Endodermal cell (in vitro differentiated cells): ENCODE data around the gene CCNB3. TPM values are rescaled to one million over a fixed set of nuclear protein-coding genes. Genes with fewer than 3 reads are reported as not detected.
"Not testable (repeated sequence)": the region's sequence is repeated elsewhere in the genome, so short reads cannot be mapped to it uniquely, and the experiment has no call there.

ENCODE experiments used
- DNase-seq: peaks from one replicate; pipeline ENCODE4 v3.0.0-alpha.2; 2017
- H3K27ac ChIP-seq: 2 replicates; pipeline ENCODE4 v1.5.1; 2013; ENCODE audit warnings: mild to moderate bottlenecking, low read depth, low read length, moderate library complexity
- H3K27me3 ChIP-seq: 2 replicates; pipeline ENCODE4 v1.6.1; 2013; ENCODE audit warnings: mild to moderate bottlenecking, low read length, moderate library complexity; ENCODE audit not compliant: insufficient read depth, control insufficient read depth, poor library complexity, severe bottlenecking
- H3K36me3 ChIP-seq: 2 replicates; pipeline ENCODE4 v1.7.0; 2013; ENCODE audit warnings: mild to moderate bottlenecking, low read length, moderate library complexity; ENCODE audit not compliant: control insufficient read depth, insufficient read depth
- H3K4me1 ChIP-seq: one replicate; pipeline ENCODE4 v1.7.0; 2013; ENCODE audit warnings: low read length; ENCODE audit not compliant: control insufficient read depth, insufficient read depth
- H3K4me3 ChIP-seq: 2 replicates; pipeline ENCODE4 v1.5.1; 2013; ENCODE audit warnings: mild to moderate bottlenecking, low read length, moderate library complexity
- H3K9ac ChIP-seq: 2 replicates; pipeline ENCODE4 v1.6.1; 2013; ENCODE audit warnings: mild to moderate bottlenecking, low read length, moderate library complexity; ENCODE audit not compliant: poor library complexity, severe bottlenecking; ENCODE audit errors: extremely low read depth
- H3K9me3 ChIP-seq: 2 replicates; pipeline ENCODE4 v1.6.1; 2013; ENCODE audit warnings: mild to moderate bottlenecking, low read length, moderate library complexity; ENCODE audit not compliant: control insufficient read depth
- H3K27ac Mint-ChIP-seq: 2 replicates; pipeline ENCODE4 v1.8.0; 2020; ENCODE audit warnings: mixed read lengths
- H3K27me3 Mint-ChIP-seq: 2 replicates; pipeline ENCODE4 v1.8.0; 2021; ENCODE audit warnings: mild to moderate bottlenecking, mixed read lengths; ENCODE audit not compliant: insufficient read depth
- H3K36me3 Mint-ChIP-seq: 2 replicates; pipeline ENCODE4 v1.8.0; 2020; ENCODE audit warnings: low read depth, mixed read lengths
- H3K4me1 Mint-ChIP-seq: 2 replicates; pipeline ENCODE4 v1.8.0; 2020; ENCODE audit warnings: mixed read lengths
- H3K4me3 Mint-ChIP-seq: 2 replicates; pipeline ENCODE4 v1.8.0; 2020; ENCODE audit warnings: mild to moderate bottlenecking, moderate library complexity, mixed read lengths
- H3K9me3 Mint-ChIP-seq: 2 replicates; pipeline ENCODE4 v1.8.0; 2020; ENCODE audit warnings: mild to moderate bottlenecking, mixed read lengths
- CTCF ChIP-seq: fragments of 200-600 bp; sonication (generic); conservative IDR thresholded peaks from 2 replicates; pipeline ENCODE4 v1.5.0; 2021; ENCODE audit warnings: antibody characterized with exemption, mild to moderate bottlenecking
- WGBS, 2 experiments: methylation state at CpG; one replicate each; pipeline versions ENCODE4 v1.1.5 to v1.1.7; 2013; ENCODE audit warnings: missing lambda C conversion rate in 2 of 2, mixed read lengths in 1 of 2; ENCODE audit not compliant: insufficient coverage in 1 of 2, insufficient read length in 1 of 2; 5-methylcytosine and 5-hydroxymethylcytosine counted together
- total RNA-seq, 2 donors: library from RNA; stranded (reverse); fragmentation: NEBNext Ultra II Directional in 1 of 2; extraction: Animal tissue kit (Norgen Biotek cat#: 25700) in 1 of 2; gene quantifications; 2 replicates in 1 of 2; 3 replicates in 1 of 2; pipeline ENCODE4 v1.2.1, GENCODE V29; 2021

Gene CCNB3
- total RNA-seq, 2 donors from 2014 or later = 0.07 TPM; not detected in 1

GRCh38 chrX:50327235-50327634 is 122.7 kb downstream of the CCNB3 start:
- Mint-ChIP-seq H3K4me1 (no peaks in the 10 kb centered on the region), H3K4me3 (no peak overlapping the region), H3K9me3 (peaks cover 50% of the 10 kb centered on the region), H3K27ac (no peak overlapping the region), H3K27me3 (no peaks in the 10 kb centered on the region), H3K36me3 (no peaks in the 10 kb centered on the region)
- no peak overlapping the region for H3K9ac ChIP-seq
- no peak overlapping the region for H3K27ac ChIP-seq
- WGBS, 2 experiments = 88% methylated on average over 1 of the region's 2 CpGs; no CpG with 5 or more reads in 1 of the 2 experiments
- H3K4me1 ChIP-seq = no peaks in the 10 kb centered on the region
- no peak overlapping the region for H3K4me3 ChIP-seq
- no peaks in the 10 kb centered on the region for H3K36me3 ChIP-seq
- no peaks in the 10 kb centered on the region for H3K9me3 ChIP-seq
- H3K27me3 ChIP-seq = no peaks in the 10 kb centered on the region
- no peak for TF ChIP-seq CTCF
- DNase-seq = no peak

- not testable (repeated sequence) for H3K27me3 Mint-ChIP-seq, H3K27ac Mint-ChIP-seq, H3K4me1 ChIP-seq, H3K9ac ChIP-seq, H3K27me3 ChIP-seq, H3K4me1 Mint-ChIP-seq, H3K9me3 ChIP-seq, H3K27ac ChIP-seq, H3K4me3 Mint-ChIP-seq, H3K4me3 ChIP-seq, H3K36me3 ChIP-seq, H3K36me3 Mint-ChIP-seq, DNase-seq
- H3K9me3 Mint-ChIP-seq = peaks cover 62% of the 10 kb centered on the region
- TF ChIP-seq CTCF = peak; percentile 62
- 47% methylated on average over 3 of the region's 5 CpGs; no CpG with 5 or more reads in 1 of the 2 experiments for WGBS, 2 experiments
These were observed 128.1 kb downstream of the CCNB3 start for GRCh38 chrX:50332668-50333067.

GRCh38 chrX:50333308-50333707 is 128.7 kb downstream of the CCNB3 start:
- no peak overlapping the region for H3K27ac Mint-ChIP-seq
- H3K27ac ChIP-seq = no peak overlapping the region
- H3K9me3 ChIP-seq = no peaks in the 10 kb centered on the region
- H3K4me3 Mint-ChIP-seq = no peak overlapping the region
- no peaks in the 10 kb centered on the region for H3K27me3 ChIP-seq
- H3K36me3 ChIP-seq = no peaks in the 10 kb centered on the region
- TF ChIP-seq CTCF = no peak
- no peaks in the 10 kb centered on the region for H3K4me1 ChIP-seq
- H3K4me3 ChIP-seq = no peak overlapping the region
- no peaks in the 10 kb centered on the region for H3K27me3 Mint-ChIP-seq
- no peaks in the 10 kb centered on the region for H3K36me3 Mint-ChIP-seq
- DNase-seq = no peak
- no peaks in the 10 kb centered on the region for H3K4me1 Mint-ChIP-seq
- 91 to 100% methylated on average over 3 to 6 of the region's 6 CpGs for WGBS, 2 experiments
- H3K9me3 Mint-ChIP-seq = peaks cover 62% of the 10 kb centered on the region
- H3K9ac ChIP-seq = no peak overlapping the region
